ENCODE measurements around the gene TSPO2. TPM values are rescaled to one million over a fixed set of nuclear protein-coding genes. Genes with fewer than 3 reads are reported as not detected.

The TSPO2 gene
- total and polyA plus RNA-seq, 2 of the 8 experiments (the other 6 are each of a cell fraction or from before 2014, with no cell fraction given), result not detected

- POLR2A ChIA-PET (ENCODE audit: partially characterized antibody), result interaction anchor here (0.6 to 2.0 kb wide), 15 partner anchors 9 to 1645 kb away, joined by 3 to 9 read pairs (median 4); partner anchors contain the start of genes NFYA, OARD1 and UNC5CL
- H3K9ac ChIP-seq (replicated peaks in 1 of 4; ENCODE audit: extremely low read depth in 1 of 4, low read depth in 3 of 4, low read length in 3 of 4), result peak overlapping the region in 3 of 4 experiments; percentile 16 to 40 (median 34); a peak in 3 of 7 replicates
Observed at GRCh38 chr6:41027241-41027640, 15.0 kb upstream of the TSPO2 start.

More at GRCh38 chr6:41027241-41027640, 15.0 kb upstream of the TSPO2 start:
- H3K4me3 ChIP-seq (ENCODE audit: extremely low read depth in 1 of 4, insufficient read depth in 2 of 4, low read depth in 3 of 4, low read length in 4 of 4), result peak overlapping the region; percentile 30 to 68 (median 57)
- no peaks in the 10 kb centered on the region for H4K20me1 ChIP-seq (replicated peaks in 1 of 2; ENCODE audit: control insufficient read depth in 1 of 2, insufficient read depth in 2 of 2, low read length in 2 of 2)
- no peaks in the 10 kb centered on the region; a peak in 1 of 7 replicates for H3K27me3 ChIP-seq (replicated peaks in 1 of 4; ENCODE audit: control insufficient read depth in 3 of 4, extremely low read depth in 1 of 4, insufficient read depth in 3 of 4, low read length in 3 of 4)
- no peak overlapping the region for H3K4ac ChIP-seq (replicated peaks; ENCODE audit: insufficient read length, low read depth, low read length)
- no peak overlapping the region for H3K27ac ChIP-seq (ENCODE audit: low read depth, low read length)
- H3K79me2 ChIP-seq (ENCODE audit: control insufficient read depth in 1 of 2, insufficient read depth in 2 of 2, low read length in 2 of 2), result no peaks in the 10 kb centered on the region
- 24% methylated on average over 4 of the region's 4 CpGs; no CpG with 5 or more reads in 1 of the 2 experiments for WGBS, 2 experiments (ENCODE audit: extremely low coverage in 1 of 2, insufficient coverage in 1 of 2, insufficient read length in 1 of 2, insufficient replicate concordance in 2 of 2, low coverage in 1 of 2, low lambda C conversion rate in 2 of 2, missing lambda C conversion rate in 1 of 2)
- CTCF ChIA-PET (ENCODE audit: partially characterized antibody), result interaction anchor here (0.6 to 11.8 kb wide), 45 partner anchors 9 to 428 kb away, joined by 3 to 199 read pairs (median 5); partner anchors contain the start of genes APOBEC2, TSPO2 and UNC5CL
- no peak overlapping the region for H2BK120ac ChIP-seq (replicated peaks; ENCODE audit: low read depth, low read length)
- H2BK5ac ChIP-seq (ENCODE audit: low read depth, low read length), result peak overlapping the region; percentile 66; the same call in 1 of the 2 replicates
- no peak overlapping the region for H3K23ac ChIP-seq (ENCODE audit: insufficient read length)
- H2BK20ac ChIP-seq (ENCODE audit: low read length), result no peak overlapping the region
- no peaks in the 10 kb centered on the region for H3K36me3 ChIP-seq (ENCODE audit: control insufficient read depth in 2 of 4, insufficient read depth in 4 of 4, low read length in 3 of 4)
- H2AK5ac ChIP-seq (ENCODE audit: low read depth, low read length), result no peak overlapping the region
- TF ChIP-seq USF2 (IDR thresholded peaks at IDR 0.05; ENCODE audit: low read length), result no peak
- no peak for TF ChIP-seq NRF1 (IDR thresholded peaks at IDR 0.05; ENCODE audit: low read depth, low read length)
- no peak for TF ChIP-seq SP4 (IDR thresholded peaks at IDR 0.05; ENCODE audit: low read length)
- no peaks in the 10 kb centered on the region for H3K79me1 ChIP-seq (ENCODE audit: low read depth, low read length)
- H4K5ac ChIP-seq (ENCODE audit: insufficient read length, low read depth, low read length), result no peak overlapping the region
- H3K4me1 ChIP-seq (replicated peaks in 1 of 4; ENCODE audit: control insufficient read depth in 3 of 4, insufficient read depth in 4 of 4, low read length in 3 of 4), result peaks cover 0 to 11% (median 3%) of the 10 kb centered on the region in 4 experiments; a peak in 5 of 7 replicates
- peak overlapping the region; percentile 29 to 88 for H3K4me2 ChIP-seq (ENCODE audit: insufficient read depth in 1 of 2, low read depth in 2 of 2, low read length in 2 of 2)
- H3K9me3 ChIP-seq (ENCODE audit: insufficient read depth in 2 of 2, low read depth in 1 of 2, low read length in 1 of 2), result no peaks in the 10 kb centered on the region
- peak overlapping the region; percentile 29 for H4K91ac ChIP-seq (replicated peaks; ENCODE audit: insufficient read length, low read length)
- no peak overlapping the region for H3K56ac ChIP-seq (replicated peaks; ENCODE audit: insufficient read length, low read depth, low read length)
- H4K8ac ChIP-seq (ENCODE audit: extremely low read depth, insufficient read depth, low read length), result no peak overlapping the region
- H2BK12ac ChIP-seq (ENCODE audit: low read depth, low read length), result no peak overlapping the region
- H3K18ac ChIP-seq (ENCODE audit: extremely low read depth, low read length), result peak overlapping the region; percentile 81; the same call in 1 of the 2 replicates
- peaks cover 7% of the 10 kb centered on the region for H3K23me2 ChIP-seq (ENCODE audit: low read depth, low read length)
- peak overlapping the region; percentile 77 for H2AFZ ChIP-seq (ENCODE audit: low read length)
- FAIRE-seq (no peak), DNase-seq (ENCODE audit: low read depth in 1 of 2, low spot score in 2 of 2) (no peak)
- H2BK15ac ChIP-seq (ENCODE audit: low read length), result peak overlapping the region; percentile 32; the same call in 1 of the 2 replicates
- H3K14ac ChIP-seq (ENCODE audit: insufficient read length), result no peak overlapping the region

Data from H1 (cell line).